HFF-Myc (cell line): ENCODE data around the gene GLUL.

Source experiments
- DNase-seq: peaks from one replicate; pipeline ENCODE4 v3.0.0-alpha.2; 2011; ENCODE audit warnings: low read depth; ENCODE audit errors: extremely low read depth
- H3K4me3 ChIP-seq: replicated peaks from 2 replicates; pipeline ENCODE4 v1.5.1; 2011; ENCODE audit warnings: low read depth, mild to moderate bottlenecking, control low read depth, low read length
- CTCF ChIP-seq: IDR thresholded peaks from 2 replicates; pipeline ENCODE4 v1.5.1; 2012; ENCODE audit warnings: mild to moderate bottlenecking, low read depth, low read length, control low read depth; ENCODE audit errors: missing control alignments

The GLUL gene

GRCh38 chr1:182397653-182398393 lies 6.2 kb upstream of the GLUL start:
- no peak for TF ChIP-seq CTCF
- H3K4me3 ChIP-seq, result no peak overlapping the region
- no peak for DNase-seq

GRCh38 chr1:182395906-182396305 lies 4.3 kb upstream of the GLUL start:
- no peak for DNase-seq

GRCh38 chr1:182394055-182394775 lies 2.6 kb upstream of the GLUL start:
- no peak for TF ChIP-seq CTCF
- DNase-seq, result no peak
- no peak overlapping the region for H3K4me3 ChIP-seq

More at GRCh38 chr1:182395906-182396305, 4.3 kb upstream of the GLUL start:
- H3K4me3 ChIP-seq, result no peak overlapping the region
- no peak for TF ChIP-seq CTCF

GRCh38 chr1:182392050-182393028 lies 749 bp upstream of the GLUL start:
- no peak for TF ChIP-seq CTCF
- peak overlapping the region; percentile 96 for H3K4me3 ChIP-seq
- DNase-seq, result no peak

GRCh38 chr1:182391028-182391361 lies 595 bp downstream of the GLUL start:
- no peak for TF ChIP-seq CTCF
- DNase-seq, result no peak
- peak overlapping the region; percentile 96 for H3K4me3 ChIP-seq

- no peak for DNase-seq
- TF ChIP-seq CTCF, result no peak
- H3K4me3 ChIP-seq, result peak overlapping the region; percentile 96
Measured at GRCh38 chr1:182389619-182390047, 2.0 kb downstream of the GLUL start.
